ENCODE measurements around the gene LCE2B. TPM values are rescaled to one million over a fixed set of nuclear protein-coding genes. Genes with fewer than 3 reads are reported as not detected.

Gene LCE2B
- total and polyA plus RNA-seq, 10 of the 15 experiments (the other 5 are each of a cell fraction or from before 2014, with no cell fraction given) = not detected

DNA sequence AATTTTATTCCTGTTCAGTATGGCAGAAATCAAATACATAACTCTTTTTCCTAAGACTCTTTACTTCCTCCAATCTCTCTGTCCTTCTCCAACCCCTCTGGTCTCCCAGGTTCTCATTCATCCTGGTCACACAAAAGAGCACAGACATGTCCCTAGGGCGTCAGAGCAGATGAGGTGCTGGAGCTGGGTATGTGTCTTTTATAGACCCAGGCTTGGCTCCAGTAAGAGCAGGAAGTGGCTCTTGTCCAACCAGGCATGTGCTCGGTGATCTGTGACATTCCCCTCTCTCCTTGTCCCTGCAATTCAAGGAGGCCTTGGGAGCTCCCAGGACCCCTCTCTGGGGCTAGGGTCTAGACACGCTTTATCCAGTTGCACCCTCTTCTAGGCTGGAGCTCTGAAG, 40.8 kb upstream of the LCE2B start (continued):
- TF ChIP-seq, protein P1, sequence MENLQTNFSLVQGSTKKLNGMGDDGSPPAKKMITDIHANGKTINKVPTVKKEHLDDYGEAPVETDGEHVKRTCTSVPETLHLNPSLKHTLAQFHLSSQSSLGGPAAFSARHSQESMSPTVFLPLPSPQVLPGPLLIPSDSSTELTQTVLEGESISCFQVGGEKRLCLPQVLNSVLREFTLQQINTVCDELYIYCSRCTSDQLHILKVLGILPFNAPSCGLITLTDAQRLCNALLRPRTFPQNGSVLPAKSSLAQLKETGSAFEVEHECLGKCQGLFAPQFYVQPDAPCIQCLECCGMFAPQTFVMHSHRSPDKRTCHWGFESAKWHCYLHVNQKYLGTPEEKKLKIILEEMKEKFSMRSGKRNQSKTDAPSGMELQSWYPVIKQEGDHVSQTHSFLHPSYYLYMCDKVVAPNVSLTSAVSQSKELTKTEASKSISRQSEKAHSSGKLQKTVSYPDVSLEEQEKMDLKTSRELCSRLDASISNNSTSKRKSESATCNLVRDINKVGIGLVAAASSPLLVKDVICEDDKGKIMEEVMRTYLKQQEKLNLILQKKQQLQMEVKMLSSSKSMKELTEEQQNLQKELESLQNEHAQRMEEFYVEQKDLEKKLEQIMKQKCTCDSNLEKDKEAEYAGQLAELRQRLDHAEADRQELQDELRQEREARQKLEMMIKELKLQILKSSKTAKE (IDR thresholded peaks at IDR 0.05; ENCODE audit: low read depth, poor library complexity, severe bottlenecking) = no peak
- TF ChIP-seq WRNIP1 (IDR thresholded peaks at IDR 0.05; ENCODE audit: borderline replicate concordance, low read depth, low read length) (no peak), SUPT20H (IDR thresholded peaks at IDR 0.05; ENCODE audit: borderline replicate concordance, control insufficient read depth, low read depth, low read length) (no peak)
- TF ChIP-seq, protein P2, sequence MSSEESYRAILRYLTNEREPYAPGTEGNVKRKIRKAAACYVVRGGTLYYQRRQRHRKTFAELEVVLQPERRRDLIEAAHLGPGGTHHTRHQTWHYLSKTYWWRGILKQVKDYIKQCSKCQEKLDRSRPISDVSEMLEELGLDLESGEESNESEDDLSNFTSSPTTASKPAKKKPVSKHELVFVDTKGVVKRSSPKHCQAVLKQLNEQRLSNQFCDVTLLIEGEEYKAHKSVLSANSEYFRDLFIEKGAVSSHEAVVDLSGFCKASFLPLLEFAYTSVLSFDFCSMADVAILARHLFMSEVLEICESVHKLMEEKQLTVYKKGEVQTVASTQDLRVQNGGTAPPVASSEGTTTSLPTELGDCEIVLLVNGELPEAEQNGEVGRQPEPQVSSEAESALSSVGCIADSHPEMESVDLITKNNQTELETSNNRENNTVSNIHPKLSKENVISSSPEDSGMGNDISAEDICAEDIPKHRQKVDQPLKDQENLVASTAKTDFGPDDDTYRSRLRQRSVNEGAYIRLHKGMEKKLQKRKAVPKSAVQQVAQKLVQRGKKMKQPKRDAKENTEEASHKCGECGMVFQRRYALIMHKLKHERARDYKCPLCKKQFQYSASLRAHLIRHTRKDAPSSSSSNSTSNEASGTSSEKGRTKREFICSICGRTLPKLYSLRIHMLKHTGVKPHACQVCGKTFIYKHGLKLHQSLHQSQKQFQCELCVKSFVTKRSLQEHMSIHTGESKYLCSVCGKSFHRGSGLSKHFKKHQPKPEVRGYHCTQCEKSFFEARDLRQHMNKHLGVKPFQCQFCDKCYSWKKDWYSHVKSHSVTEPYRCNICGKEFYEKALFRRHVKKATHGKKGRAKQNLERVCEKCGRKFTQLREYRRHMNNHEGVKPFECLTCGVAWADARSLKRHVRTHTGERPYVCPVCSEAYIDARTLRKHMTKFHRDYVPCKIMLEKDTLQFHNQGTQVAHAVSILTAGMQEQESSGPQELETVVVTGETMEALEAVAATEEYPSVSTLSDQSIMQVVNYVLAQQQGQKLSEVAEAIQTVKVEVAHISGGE (CRISPR knock-in tag; IDR thresholded peaks at IDR 0.05) = no peak

DNA sequence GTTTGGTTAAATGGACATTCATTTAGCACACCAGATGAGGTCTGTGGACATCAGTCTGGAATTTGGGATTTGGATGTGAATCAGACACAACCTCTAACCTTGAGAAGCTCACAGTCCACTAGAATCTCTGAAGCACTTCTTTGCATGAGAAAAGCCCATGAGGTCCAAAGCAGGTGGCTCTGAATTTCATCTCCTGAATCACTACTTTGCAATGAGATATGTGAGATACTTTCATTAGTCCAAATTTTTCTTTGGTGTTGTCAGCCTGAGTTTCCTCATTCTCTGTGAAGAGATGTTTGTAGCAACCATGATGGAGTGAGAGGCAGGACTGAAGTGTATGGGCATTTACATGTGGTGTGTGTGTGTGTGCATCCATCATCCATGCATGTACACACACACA, 39.3 kb upstream of the LCE2B start:
- Histone ChIP-seq H3K27me3 (replicated peaks in 1 of 2; ENCODE audit: control insufficient read depth in 2 of 2, insufficient read depth in 2 of 2, low read length in 1 of 2) (no peaks in the 10 kb centered on the region; a peak in 1 of 4 replicates), H3K4me3 (no peak overlapping the region), H4K20me1 (ENCODE audit: control insufficient read depth, insufficient read depth) (no peaks in the 10 kb centered on the region), H3K9ac (ENCODE audit: control insufficient read depth, insufficient read depth, low read length) (no peak overlapping the region), H3K4me1 (ENCODE audit: control insufficient read depth, insufficient read depth, low read length) (no peaks in the 10 kb centered on the region), H3K4me2 (ENCODE audit: control insufficient read depth, insufficient read depth) (no peak overlapping the region), H3K79me2 (ENCODE audit: control insufficient read depth, insufficient read depth, low read length) (no peaks in the 10 kb centered on the region), H3K27ac (ENCODE audit: control insufficient read depth, insufficient read depth) (no peak overlapping the region), H3K36me3 (ENCODE audit: control insufficient read depth in 2 of 2, insufficient read depth in 2 of 2, low read length in 1 of 2) (no peaks in the 10 kb centered on the region), H3K9me3 (replicated peaks; ENCODE audit: control insufficient read depth, insufficient read depth, low read length) (no peaks in the 10 kb centered on the region), H2AFZ (ENCODE audit: control insufficient read depth, low read depth, low read length) (no peak overlapping the region)
- SMC1A ChIA-PET (ENCODE audit: uncharacterized antibody, unreplicated experiment) = interaction anchor here (1.0 to 1.6 kb wide), 2 partner anchors 10 kb away, joined by 3 to 4 read pairs; no protein-coding TSS in a partner anchor
- TF ChIP-seq RUNX3 (IDR thresholded peaks at IDR 0.05; ENCODE audit: low read length) (no peak), CBX3 (IDR thresholded peaks at IDR 0.05; ENCODE audit: borderline replicate concordance, low read depth) (no peak), BACH1 (IDR thresholded peaks at IDR 0.05; ENCODE audit: borderline replicate concordance) (no peak), SMAD5 (IDR thresholded peaks at IDR 0.05; ENCODE audit: low read depth) (no peak), KDM1A (IDR thresholded peaks at IDR 0.05; ENCODE audit: borderline replicate concordance) (no peak)
- BruUV-seq (replicated peaks) = no TSS peak
- CTCF ChIA-PET = interaction anchor here (0.8 to 1.7 kb wide), 4 partner anchors 223 to 631 kb away, joined by 3 to 4 read pairs (median 4); no protein-coding TSS in a partner anchor
- DNase-seq (ENCODE audit: low read depth, low spot score) (no peak), ATAC-seq (no peak), FAIRE-seq (no peak)
- POLR2A ChIA-PET = no interaction called here
- in situ Hi-C loops (cut with MboI) = no loop called here
- RAD21 ChIA-PET (ENCODE audit: unreplicated experiment) = no interaction called here
- intact Hi-C loops (cut with micrococcal nuclease; ENCODE audit: unreplicated experiment) = no loop called here
